GM04504 (cell line): ENCODE measurements around the gene NUMB.
"Not testable (repeated sequence)": the region's sequence is repeated elsewhere in the genome, so short reads cannot be mapped to it uniquely, and the experiment has no call there.

Experiments
- DNase-seq: peaks from one replicate; pipeline ENCODE4 v3.0.0-alpha.2; 2012; ENCODE audit warnings: low read depth

NUMB gene

GRCh38 chr14:73465823-73466532 lies 7.6 kb upstream of the NUMB start:
- DNase-seq: no peak

- peak; percentile 96 for DNase-seq
Observed at GRCh38 chr14:73463411-73463810, 5.1 kb upstream of the NUMB start.

DNA sequence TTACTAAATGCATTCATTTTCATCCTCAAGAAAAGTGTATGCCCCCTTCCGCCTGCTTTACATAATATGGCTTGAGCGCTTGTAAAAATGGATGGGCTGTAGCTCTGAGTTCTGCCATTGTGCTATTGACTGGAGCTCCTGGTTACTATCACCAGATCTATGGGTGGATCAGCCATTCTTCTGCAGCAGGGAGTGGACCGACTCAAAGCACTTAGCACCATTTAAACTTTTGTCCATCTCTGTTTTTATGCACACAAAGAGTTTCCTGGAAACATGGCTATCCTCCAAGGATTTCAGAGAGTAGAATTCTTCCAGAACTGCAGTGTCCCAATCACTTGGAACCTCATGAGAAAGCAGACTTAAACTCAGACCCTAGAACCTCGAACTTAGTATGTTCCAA lies 4.5 kb upstream of the NUMB start:
- peak; percentile 33 for DNase-seq

DNA sequence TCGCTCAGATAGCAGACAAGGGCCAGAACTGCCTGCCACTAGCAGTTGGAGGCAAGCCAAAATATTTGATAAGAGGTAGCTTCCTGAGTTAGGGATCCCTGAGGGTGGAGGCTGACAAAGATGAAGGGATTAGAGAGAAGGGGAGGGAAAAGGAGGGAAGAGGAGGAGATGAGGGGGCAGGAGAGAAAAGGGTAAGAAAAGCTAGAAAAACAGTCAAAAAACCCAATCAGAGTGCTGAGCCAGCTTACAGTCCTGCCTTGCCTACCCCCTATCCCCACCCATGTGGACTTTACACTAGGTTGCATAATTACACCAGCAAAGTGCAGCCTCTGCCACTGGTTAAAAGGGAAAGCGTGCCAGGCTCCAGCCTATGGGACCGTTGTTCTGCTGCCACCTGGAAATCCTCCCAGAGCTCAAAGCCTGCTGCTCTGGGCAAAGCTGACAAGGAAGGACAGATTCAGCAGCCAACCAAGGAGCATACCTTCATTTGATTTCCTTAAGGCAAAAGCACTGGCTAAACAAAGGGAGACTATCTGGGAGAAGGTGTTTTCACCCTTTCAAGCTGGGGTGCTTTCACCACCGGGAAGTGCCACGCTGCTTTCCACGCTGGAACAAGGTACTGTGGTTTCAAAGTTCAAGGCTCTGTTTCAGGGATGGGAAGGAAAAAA lies 3.8 kb upstream of the NUMB start:
- DNase-seq: no peak

DNA sequence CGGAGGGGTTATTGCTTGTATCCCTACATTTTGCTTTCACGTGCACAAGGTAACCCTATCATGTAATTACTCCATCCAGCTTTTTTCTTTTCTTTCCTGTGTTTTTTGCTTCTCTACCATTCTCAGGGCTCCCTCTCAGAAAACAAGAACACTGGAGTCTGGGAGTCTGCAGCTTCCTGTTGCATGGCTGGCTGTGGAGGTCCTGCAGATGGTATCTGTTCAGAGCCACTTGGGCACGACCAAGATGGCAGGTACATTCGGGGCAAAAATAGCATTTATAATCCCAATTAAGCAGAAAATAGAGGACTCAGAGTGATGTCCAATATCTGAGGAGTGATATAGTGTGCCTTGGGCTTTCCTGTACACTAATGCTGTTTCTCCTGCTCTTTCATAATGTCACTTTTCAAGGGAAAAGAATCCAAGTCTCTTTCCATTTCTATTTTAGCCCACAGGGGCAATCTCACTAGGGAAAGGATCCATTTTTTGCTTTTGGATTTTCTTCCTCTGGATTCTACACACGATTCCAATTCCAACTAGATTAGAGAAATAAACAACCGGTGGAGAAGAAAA lies 3.2 kb upstream of the NUMB start:
- no peak for DNase-seq

- peak; percentile 14 for DNase-seq
Observed at GRCh38 chr14:73460691-73461127, 2.4 kb upstream of the NUMB start.

DNA sequence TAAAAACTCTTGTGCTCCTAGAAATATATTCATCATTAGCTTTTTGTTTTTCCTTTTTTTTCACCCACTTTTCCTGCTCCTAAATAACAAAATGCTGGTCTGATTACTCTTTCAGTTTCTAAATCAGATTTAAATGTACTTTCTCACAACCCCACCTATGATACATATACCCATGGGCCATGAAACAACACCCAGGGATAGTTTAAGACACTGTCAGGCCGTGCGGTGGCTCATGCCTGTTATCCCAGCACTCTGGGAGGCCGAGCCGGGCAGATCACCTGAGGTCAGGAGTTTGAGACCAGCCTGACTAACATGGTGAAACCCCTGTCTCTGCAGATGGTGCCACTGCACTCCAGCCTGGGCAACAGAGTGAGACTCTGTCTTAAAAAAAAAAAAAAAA lies 1.6 kb upstream of the NUMB start:
- no peak for DNase-seq

DNA sequence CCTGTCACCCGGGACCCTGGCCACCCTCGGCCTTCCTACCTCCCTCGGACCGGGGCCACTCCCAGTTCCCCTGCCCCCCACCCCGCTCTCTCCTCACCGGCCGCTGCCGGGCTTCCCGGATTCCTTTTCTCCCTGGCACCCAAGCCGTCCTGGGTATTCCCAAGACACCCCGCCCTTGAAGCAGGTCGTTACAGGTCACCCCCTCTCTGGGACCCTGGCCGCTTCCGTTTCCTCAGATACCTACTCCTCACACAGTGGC lies 493 bp downstream of the NUMB start:
- DNase-seq: peak; percentile 7

GRCh38 chr14:73457041-73457923 lies 1.1 kb downstream of the NUMB start:
- DNase-seq: peak; percentile 14

DNA sequence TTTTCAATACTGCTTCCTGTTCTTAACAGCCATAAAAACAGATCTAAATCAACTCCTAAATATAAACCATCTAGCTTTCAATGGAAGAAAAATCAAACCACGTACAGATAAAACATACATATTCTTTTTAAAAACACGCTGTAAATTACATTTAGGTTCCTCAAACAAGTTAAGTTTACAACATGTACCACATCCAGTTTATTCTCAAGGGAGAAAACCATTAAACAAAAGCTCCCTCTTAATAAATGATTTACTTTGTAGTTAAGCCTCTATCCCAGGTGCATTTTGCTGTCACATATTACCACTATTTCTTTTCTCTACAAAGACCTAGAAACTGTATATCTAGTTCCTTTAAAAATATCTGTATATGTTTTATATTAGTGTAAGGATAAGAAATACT lies 3.1 kb downstream of the NUMB start:
- DNase-seq: no peak

DNA sequence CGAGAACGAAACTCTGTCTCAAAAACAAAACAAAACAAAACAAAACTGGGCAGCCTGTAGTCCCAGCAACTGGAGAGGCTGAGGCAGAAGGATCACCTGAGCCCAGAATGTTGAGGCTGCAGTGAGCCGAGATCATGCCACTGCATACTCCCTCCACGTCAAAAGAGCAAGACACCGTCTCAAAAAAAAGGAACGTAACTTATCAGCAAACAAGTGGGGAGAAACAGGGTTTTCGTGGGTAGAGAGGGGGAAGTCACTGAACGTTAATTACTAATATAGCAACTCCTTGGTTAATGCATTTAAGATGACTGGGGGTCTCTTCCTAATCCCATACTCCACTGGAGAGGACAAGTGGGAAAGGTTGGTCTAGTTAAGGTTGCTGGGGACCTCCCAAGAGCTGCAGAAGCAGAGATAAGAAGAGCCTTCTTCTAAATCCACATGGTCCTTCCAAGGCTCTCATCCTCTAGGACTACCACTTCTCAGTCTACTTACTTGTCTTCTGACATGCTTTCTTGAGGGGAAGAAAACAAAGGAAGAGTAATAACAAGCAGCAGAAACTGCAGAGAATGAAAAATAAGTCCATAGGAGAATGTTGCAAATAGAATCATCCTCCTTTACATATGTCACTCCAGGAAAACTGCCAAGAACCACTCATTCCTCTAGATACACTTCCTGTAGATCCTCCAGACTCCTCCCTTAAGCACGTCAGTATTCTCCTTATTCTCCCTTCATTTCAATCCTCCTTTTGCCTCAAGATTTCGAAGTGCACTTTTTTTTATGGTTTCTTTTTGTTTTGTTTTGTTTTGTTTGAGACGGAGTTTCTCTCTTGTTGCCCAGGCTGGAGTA lies 5.8 kb downstream of the NUMB start:
- peak; percentile 61 for DNase-seq

DNA sequence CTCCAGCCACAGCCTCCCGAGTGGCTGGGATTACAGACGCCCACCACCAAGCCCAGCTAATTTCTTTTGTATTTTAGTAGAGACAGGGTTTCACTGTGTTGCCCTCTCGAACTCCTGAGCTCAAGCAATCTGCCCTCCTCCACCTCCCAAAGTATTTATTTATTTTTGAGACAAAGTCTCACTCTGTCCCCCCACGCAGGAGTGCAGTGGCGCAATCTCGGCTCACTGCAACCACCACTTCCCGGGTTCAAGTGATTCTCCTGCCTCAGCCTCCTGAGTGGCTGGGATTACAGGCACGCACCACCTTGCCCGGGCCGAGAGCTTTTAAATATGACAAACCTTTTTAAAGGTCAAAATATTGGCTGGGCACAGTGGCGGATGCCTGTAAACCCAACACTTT lies 14.6 kb downstream of the NUMB start:
- DNase-seq: no peak

DNA sequence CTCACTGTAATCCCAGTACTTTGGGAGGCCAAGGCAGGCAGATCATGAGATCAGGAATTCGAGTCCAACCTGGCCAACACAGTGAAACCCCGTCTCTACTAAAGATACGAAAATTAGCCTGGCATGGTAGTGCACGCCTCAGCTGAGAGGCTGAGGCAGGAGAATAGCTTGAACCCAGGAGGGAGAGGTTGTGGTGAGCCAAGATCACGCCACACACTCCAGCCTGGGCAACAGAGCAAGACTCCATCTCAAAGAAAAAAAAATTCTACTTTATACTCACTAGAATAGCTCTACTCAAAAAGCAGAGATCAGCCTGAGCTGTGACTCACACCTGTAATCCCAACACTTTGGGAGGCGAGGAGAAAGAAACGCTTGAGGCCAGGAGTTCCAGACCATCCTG lies 17.1 kb downstream of the NUMB start:
- no peak for DNase-seq

DNA sequence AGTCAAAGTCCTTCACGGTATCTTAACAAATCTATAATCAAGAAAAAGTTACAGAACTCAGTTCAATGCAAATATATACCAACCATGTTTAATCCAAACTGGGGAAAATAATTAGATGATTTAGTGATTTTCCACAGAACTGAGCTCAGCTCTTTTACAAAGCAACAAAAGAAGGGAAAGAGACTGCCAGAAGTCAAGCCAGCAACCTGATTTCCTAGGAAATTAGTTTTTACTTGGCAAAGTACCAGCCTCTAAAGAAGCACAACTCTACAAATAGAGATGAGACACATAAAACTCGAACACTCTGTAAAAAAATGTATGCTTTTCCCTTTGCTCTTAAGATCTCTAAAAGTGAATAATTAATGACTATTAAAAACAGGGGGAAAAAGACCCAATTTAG lies 19.4 kb downstream of the NUMB start:
- DNase-seq: no peak

DNA sequence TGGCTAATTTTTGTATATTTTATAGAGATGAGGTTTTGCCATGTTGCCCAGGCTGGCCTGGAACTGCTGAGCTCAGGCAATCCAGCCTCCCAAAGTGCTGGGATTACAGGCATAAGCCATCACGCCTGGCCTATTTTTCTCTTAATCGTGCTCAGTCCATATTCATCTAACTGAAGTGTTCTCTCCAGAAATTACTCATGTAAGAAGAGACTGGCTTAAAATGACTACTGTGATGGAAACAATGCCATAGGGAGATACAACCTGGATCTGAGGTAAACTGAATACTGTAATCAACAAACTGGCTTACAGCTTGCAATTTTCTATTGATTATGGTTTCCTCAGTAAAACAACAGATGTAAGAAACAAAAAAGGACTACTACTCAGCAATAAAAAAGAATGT lies 21.1 kb downstream of the NUMB start:
- no peak for DNase-seq

GRCh38 chr14:73432124-73432523 lies 26.2 kb downstream of the NUMB start:
- no peak for DNase-seq

DNA sequence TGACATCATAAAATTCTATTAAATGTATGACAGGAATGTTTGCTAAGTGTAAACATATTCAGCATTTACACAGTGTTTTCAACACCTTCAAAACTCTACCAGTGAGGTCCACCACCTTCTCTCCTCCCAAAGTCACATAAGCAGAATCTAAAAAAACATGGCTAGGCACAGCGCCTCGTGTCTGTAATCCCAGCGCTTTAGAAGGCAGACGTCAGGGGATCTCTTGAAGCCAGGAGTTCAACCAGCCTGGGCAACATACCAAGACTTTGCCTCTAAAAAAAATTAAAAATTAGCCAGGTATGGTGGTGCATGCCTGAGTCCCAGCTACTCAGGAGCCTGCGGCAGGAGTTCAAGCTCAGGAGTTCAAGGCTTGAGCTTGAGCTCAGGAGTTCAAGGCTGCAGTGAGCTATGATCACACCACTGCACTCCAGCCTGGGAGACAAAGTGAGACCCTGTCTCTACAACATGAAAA lies 30.0 kb downstream of the NUMB start:
- DNase-seq: no peak

DNA sequence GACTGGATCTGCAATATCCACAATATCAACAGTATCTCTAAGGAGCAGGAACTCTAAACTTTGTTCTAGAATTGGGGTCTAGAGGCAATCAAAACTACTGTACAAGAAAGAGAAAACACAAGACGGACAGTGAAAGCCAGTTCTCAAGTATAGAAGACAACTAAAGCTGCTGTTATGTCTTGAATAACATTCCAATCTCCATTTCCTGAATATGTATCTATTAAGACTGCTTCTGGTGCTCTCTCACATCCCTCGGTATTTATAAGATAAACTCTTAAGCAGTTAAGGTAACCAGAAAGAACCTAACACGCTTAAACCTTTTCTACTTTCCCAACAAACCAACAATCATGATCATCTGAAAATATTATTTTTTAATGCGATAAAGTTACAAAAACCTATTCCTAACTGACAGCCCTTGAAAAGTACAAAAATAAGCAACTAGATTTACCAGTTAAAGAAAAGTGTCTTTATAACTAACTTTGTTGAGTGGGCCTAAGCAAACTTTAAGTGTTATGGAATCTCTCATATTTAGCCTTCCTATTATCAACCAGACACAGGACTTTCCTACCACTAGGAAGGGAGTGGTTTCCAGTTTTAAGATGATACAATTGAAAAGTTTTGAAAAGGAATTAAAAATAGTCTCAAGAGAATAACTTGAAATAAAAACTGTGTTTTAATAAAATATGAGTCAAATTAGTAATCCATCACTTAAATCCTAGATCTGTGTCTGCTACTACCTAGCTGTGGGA lies 30.7 kb downstream of the NUMB start:
- DNase-seq: no peak

DNA sequence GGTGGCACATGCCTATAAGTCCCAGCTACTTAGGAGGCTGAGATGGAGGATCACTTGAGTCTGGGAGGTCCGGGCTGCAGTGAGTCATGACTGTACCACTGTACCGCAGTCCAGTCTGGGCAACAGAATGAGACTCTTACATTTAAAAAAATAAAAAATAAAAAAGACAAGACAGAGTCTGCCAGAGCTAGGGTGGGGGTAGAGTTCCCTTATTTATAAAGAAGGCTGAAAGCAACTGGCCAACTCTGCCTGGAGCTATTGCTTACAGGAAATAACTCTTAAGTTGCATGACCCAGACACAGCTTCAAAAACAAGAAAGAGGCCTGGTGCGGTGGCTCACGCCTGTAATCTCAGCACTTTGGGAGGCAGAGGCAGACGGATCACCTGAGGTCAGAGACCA lies 31.5 kb downstream of the NUMB start:
- no peak for DNase-seq

DNA sequence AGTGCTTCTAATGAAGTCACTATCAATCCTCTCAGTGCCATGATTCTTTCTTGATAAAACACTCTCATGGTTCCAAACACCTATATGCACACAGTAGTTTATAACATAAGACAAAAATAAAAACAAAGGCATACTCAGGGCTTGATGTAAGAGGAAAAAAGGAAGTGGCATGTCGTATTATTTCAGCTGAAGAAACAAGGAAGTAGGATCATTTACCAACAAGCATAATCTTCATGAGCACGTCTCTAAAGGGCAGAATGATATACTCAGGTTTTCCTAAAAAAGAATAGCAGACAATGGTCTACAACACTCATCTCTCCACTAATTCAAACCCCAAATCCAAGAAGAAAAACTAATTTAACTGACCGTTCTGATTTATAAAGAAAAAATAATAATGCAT lies 33.9 kb downstream of the NUMB start:
- no peak for DNase-seq

- not testable (repeated sequence) for DNase-seq
Observed at GRCh38 chr14:73423092-73423491, 35.3 kb downstream of the NUMB start.
